ENCODE data around the gene C3orf20.
"Not testable (repeated sequence)": the region's sequence is repeated elsewhere in the genome, so short reads cannot be mapped to it uniquely, and the experiment has no call there.

C3orf20 gene

DNA sequence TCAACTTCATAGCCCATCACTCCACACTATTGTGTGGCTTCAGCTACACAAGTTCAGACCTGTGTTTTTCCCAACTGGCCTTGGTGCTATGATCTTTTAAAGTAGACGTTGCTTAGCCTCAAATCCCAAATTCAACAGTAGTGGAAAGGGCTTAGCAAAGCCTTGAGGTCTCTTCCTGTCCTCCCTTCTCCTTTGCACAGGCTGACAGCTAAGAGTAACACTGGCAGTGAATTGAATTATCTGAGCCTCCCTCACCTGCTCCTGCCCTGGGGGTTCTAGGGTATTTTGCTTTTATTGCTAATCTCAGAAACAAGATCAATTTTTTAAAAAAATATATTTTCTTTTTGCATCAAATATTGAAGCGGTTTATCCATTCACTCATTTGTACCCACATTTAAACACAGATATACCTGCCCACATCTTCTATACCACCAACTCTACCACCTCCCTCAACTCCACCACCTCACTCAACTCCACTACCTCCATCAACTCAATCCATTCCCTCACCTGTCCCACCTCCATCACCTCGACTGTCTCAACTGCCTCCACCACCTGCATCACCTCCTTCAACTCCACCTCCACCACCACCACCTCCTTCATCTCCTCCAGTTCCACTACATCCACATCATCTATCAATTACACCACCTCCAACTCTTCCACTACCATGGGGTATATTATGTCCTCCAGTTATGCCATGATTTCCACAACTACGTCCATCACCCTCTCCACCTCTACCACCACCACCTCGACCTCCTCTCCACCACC is 133.7 kb downstream of the C3orf20 start:
- TF ChIP-seq, protein P1, sequence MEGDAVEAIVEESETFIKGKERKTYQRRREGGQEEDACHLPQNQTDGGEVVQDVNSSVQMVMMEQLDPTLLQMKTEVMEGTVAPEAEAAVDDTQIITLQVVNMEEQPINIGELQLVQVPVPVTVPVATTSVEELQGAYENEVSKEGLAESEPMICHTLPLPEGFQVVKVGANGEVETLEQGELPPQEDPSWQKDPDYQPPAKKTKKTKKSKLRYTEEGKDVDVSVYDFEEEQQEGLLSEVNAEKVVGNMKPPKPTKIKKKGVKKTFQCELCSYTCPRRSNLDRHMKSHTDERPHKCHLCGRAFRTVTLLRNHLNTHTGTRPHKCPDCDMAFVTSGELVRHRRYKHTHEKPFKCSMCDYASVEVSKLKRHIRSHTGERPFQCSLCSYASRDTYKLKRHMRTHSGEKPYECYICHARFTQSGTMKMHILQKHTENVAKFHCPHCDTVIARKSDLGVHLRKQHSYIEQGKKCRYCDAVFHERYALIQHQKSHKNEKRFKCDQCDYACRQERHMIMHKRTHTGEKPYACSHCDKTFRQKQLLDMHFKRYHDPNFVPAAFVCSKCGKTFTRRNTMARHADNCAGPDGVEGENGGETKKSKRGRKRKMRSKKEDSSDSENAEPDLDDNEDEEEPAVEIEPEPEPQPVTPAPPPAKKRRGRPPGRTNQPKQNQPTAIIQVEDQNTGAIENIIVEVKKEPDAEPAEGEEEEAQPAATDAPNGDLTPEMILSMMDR (IDR thresholded peaks at IDR 0.05; ENCODE audit: low read depth, low read length), result no peak
- no peak for DNase-seq (ENCODE audit: extremely low read depth, low read depth)

DNA sequence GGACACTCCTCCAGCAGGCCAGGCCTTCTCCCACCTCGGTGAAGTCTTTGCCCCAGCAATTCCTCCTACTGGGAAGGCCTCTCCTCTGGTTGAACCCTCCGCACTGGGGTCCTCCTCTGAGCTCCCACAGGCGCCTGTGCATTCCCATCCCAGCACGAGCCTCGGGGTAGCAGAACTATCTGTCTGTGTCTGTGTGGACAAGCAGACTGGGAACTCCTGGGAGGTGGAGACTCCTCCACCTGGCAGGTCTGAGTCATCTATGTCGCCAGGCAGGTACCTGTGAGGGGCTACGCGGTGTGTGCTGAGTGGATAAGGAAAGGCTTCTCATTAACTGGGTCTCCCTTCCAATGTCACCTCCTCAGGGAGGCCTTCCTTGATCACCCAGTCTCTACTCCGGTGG is 134.7 kb downstream of the C3orf20 start:
- not testable (repeated sequence) for DNase-seq (ENCODE audit: extremely low read depth, low read depth)

DNA sequence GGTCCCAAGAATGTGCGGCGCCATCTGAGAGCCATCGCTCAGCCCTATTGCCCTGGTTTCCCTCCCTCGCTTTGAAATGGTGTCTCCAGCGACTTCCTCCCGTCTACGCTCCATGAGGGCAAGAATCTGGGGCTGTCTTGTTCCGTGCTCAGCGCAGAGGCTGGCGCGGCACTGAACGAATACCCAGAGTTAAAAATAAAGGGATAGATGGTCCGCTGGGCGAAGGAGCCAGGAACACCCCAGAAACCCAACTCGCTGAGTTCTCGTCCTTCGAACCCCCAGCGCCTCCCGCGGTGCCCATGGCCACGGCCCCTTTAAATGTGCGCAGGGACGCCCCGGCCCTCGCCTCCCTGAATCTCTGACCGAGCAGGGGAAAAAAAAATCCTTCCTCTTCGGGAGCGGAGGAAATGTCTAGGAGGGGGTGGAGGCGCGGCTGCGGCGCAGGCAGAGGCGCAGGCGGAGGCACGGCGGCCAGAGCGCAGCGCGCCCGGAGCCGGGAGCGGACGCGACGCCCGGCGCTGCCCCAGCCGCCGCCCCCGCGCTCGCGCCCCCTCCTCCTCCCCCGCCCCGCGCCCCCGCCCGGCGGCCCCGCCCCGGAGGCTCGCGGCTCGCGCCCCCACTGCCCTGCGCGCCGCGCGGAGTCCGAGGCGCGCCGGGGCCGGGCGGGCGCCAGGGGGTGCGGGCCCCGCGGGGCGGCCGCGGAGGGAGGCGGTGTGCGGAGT is 135.3 kb downstream of the C3orf20 start:
- DNase-seq (ENCODE audit: extremely low read depth, low read depth), result no peak
- TF ChIP-seq, protein P1 (IDR thresholded peaks at IDR 0.05; ENCODE audit: low read depth, low read length), result no peak

DNA sequence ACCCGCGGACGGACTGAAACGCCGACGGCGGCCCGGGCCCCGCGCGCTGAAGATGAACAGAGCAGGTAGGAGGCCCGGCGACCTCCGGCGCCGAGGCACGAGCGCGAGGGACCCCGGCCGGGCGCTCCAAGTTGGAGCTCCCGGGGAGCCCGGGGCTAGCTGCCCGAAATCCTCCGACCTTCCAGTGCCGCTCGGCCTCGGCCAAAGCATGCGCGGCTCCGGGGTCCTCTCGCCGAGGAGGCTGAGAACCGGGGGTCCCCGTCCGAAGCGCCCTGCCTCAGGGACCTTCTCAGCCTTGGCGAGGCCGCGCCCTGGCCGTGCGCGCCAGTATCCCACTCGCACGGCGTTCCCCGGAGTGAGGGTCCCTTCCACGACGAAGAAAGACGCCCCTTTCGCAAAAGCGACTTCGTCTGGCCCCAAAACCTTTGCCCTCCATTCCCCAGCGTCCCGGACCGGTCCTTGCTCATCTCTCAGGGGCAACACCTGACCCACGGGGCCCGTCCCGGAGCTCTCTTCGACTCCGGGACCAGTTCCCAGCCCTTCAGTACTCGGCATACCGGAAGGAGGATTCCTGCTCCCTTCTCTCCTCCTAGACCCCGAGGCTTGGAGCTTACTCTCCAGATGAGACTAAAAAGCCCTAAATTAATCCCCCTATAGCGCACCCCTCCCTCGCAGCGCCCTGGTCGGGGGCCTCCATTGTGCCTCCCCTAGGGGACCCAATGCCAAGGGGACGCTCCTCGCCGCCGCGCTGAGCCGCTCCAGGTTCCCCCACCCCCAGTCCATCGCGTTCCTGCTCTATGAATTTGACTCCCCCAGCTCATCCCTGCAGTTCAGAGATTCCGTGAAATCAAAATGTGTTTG is 136.1 kb downstream of the C3orf20 start:
- DNase-seq (ENCODE audit: extremely low read depth, low read depth), result no peak
- TF ChIP-seq, protein P1 (IDR thresholded peaks at IDR 0.05; ENCODE audit: low read depth, low read length), result no peak

DNA sequence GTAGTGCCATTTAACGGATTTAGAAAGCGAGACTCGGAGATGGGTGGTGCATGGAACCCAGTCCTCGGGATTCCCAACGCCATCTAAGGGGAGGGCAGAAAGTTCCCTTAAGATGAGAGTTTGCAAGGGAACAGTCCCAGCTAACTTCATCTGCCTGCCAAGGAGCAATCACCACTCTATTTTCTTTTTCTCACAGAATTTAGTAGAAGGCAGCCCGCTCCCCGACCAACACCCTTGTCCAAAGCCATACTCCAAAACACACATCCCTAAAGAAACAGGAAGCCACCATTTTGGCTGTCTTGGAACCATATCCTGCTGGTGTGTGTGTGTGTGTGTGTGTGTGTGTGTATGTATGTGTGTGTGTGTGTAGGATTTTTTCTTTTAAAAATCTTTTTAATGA is 136.7 kb downstream of the C3orf20 start:
- no peak for DNase-seq (ENCODE audit: extremely low read depth, low read depth)
- TF ChIP-seq, protein P1 (IDR thresholded peaks at IDR 0.05; ENCODE audit: low read depth, low read length), result no peak

DNA sequence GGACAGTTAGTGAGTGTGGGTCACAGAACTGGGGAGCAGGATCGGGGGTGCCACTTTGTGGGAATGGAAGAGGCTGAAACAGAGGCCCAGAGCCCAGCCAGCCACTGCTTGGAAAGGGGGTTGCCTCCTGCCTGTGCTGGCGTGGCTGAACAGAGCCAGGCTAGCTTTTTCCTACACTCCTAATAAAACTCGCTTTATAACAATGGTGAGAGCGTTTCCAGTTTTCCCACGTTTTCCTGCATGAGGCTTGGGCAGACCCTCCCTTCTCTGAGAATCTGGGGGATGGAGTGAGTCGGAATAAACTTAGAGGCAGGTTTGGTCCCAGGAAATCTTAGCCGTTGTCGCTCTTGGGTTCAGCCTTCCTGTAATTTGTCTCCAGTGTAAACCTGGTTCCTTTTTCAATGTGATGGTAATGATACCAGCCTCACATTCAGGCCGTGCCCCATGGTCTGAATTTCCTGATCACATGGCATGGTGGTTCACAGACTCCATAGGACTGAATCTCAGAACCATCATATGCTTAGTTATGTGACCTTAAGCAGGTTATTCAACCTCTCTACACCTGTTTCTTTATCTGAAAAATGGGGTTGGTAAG is 137.4 kb downstream of the C3orf20 start:
- TF ChIP-seq, protein P1 (IDR thresholded peaks at IDR 0.05; ENCODE audit: low read depth, low read length), result no peak
- no peak for DNase-seq (ENCODE audit: extremely low read depth, low read depth)

DNA sequence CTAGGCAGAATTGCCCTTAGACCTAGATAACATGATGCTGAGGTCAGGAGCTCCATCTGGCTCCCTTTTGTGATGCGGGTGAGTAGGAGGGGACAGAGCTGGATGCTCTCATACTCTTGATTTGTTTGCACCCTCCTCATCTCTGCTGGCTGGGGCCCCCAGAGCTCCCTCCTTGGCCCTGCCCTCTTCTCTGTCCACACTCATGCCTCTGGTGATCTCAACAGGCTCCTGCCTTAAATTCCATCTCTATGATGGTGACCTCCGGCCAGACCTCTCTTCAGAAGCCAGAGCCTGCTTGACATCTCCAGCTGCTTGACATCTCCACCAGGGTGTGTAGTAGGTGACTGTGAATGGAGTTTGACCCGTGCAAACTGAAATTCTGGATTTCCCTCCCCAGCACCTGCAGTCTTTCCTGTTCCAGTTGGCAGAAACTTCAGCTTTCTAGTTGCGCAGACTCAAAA is 139.5 kb downstream of the C3orf20 start:
- TF ChIP-seq, protein P1 (IDR thresholded peaks at IDR 0.05; ENCODE audit: low read depth, low read length), result no peak
- DNase-seq (ENCODE audit: extremely low read depth, low read depth), result no peak
